Measurements from ENCODE around the gene RXFP2.

DNA sequence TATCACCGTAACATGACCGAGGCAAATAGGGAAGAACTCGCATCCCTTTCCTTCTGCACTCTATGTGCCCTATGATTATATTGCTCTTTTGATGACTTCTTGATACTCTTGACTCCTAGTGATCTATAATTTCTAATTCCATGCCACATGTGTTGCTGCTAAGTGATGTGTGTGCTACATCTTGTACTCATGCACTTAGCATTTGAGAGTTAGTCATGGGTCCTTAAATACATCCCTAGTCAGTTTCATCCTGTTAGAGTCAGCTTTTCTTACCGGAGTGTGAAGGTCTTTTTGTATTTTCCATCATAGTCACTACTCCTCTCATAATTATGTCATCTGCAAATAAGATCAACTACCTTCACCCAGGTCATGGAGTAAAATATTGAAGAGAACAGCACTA lies 30.2 kb downstream of the RXFP2 start:
- no peak for TF ChIP-seq POLR2A (IDR thresholded peaks at IDR 0.05; ENCODE audit: control extremely low read depth in 1 of 2, low read depth in 2 of 2, low read length in 2 of 2)
- no peak for TF ChIP-seq TEAD4 (IDR thresholded peaks at IDR 0.05; ENCODE audit: low read depth, low read length)
- TF ChIP-seq ASH2L (IDR thresholded peaks at IDR 0.05; ENCODE audit: low read length), result no peak
- TF ChIP-seq SIN3A (conservative IDR thresholded peaks at IDR 0.05 in 1 of 2, IDR thresholded peaks at IDR 0.05 in 1 of 2; ENCODE audit: low read depth in 1 of 2, low read length in 2 of 2), result no peak
- TF ChIP-seq, protein P1, sequence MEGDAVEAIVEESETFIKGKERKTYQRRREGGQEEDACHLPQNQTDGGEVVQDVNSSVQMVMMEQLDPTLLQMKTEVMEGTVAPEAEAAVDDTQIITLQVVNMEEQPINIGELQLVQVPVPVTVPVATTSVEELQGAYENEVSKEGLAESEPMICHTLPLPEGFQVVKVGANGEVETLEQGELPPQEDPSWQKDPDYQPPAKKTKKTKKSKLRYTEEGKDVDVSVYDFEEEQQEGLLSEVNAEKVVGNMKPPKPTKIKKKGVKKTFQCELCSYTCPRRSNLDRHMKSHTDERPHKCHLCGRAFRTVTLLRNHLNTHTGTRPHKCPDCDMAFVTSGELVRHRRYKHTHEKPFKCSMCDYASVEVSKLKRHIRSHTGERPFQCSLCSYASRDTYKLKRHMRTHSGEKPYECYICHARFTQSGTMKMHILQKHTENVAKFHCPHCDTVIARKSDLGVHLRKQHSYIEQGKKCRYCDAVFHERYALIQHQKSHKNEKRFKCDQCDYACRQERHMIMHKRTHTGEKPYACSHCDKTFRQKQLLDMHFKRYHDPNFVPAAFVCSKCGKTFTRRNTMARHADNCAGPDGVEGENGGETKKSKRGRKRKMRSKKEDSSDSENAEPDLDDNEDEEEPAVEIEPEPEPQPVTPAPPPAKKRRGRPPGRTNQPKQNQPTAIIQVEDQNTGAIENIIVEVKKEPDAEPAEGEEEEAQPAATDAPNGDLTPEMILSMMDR (IDR thresholded peaks at IDR 0.05; ENCODE audit: control extremely low read depth in 1 of 3, insufficient read depth in 1 of 3, low read depth in 1 of 3, low read length in 3 of 3), result no peak
- TF ChIP-seq TCF12 (IDR thresholded peaks at IDR 0.05; ENCODE audit: low read depth, low read length), result no peak
- TF ChIP-seq CREB1 (IDR thresholded peaks at IDR 0.05), result no peak
- no peak for TF ChIP-seq GABPA (IDR thresholded peaks at IDR 0.05; ENCODE audit: borderline replicate concordance, insufficient read depth, low read length)
- no peak for TF ChIP-seq EZH2 (IDR thresholded peaks at IDR 0.05; ENCODE audit: low read depth, low read length, severe bottlenecking)
